ENCODE data around the gene KIF4A. TPM values are rescaled to one million over a fixed set of nuclear protein-coding genes. Genes with fewer than 3 reads are reported as not detected.
"Not testable (repeated sequence)": the region's sequence is repeated elsewhere in the genome, so short reads cannot be mapped to it uniquely, and the experiment has no call there.

The KIF4A gene
- total RNA-seq = under 1 TPM; 0.06 to 0.42 (median 0.37) TPM

GRCh38 chrX:70289793-70290770 is at the start of gene KIF4A, which contains the start of gene PDZD11:
Gene KIF4A (plus strand): TSS chrX:70290104. CDS start chrX:70290459, 355 bp downstream.
Gene PDZD11 (minus strand): TSS chrX:70289927. CDS start chrX:70289341, 586 bp downstream.
- TF ChIP-seq POLR2AphosphoS5 (IDR thresholded peaks at IDR 0.05) (peak; percentile 32 to 66), EP300 (IDR thresholded peaks at IDR 0.05) (no peak)
- H3K27me3 ChIP-seq = no peaks in the 10 kb centered on the region
- H3K36me3 ChIP-seq = peaks cover 0 to 31% (median 17%) of the 10 kb centered on the region in 4 donors
- WGBS = 31% methylated on average over 44 of the region's 62 CpGs
- H3K27ac ChIP-seq (replicated peaks in 1 of 4) = peak within 1 kb of the TSS; percentile 58 to 80 (median 73)
- peak; percentile 92 for DNase-seq (ENCODE audit: extremely low spot score)
- H3K4me3 ChIP-seq = peak within 1 kb of the TSS; percentile 53 to 63 (median 56)
- H3K9me3 ChIP-seq = no peaks in the 10 kb centered on the region
- H3K4me1 ChIP-seq = peaks cover 8 to 15% (median 12%) of the 10 kb centered on the region in 4 donors
- intact Hi-C loops (cut with DNase I) = loop anchor here (10.0 kb wide), 1 partner anchor 145 kb away; no protein-coding TSS in a partner anchor

DNA sequence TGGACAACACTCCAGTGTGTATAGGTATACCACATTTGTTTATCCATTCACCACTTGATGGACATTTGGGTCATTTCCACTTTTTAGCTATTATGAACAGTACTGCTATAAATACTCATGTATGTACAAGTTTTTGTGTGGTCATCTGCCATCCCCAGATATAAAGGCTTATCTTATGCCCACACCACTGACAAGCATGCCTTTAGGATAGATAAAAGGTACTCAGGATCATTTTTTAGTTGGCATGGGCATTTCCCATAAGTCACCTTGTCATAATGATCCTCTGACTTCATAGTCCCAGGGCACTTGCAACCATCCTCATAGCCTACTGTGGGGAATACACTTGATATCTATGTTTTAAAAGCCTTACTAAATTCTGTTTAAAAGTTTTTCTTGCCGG is 49.2 kb upstream of the KIF4A start:
- no peak overlapping the region for H3K27ac ChIP-seq (replicated peaks in 1 of 4)
- DNase-seq (ENCODE audit: extremely low spot score) = no peak
- no peaks in the 10 kb centered on the region for H3K27me3 ChIP-seq
- intact Hi-C loops (cut with DNase I) = no loop called here
- no peak overlapping the region for H3K4me3 ChIP-seq
- TF ChIP-seq POLR2AphosphoS5 (IDR thresholded peaks at IDR 0.05) = no peak
- TF ChIP-seq POLR2A (IDR thresholded peaks at IDR 0.05; ENCODE audit: low read depth) = no peak
- no peak for TF ChIP-seq CTCF (IDR thresholded peaks at IDR 0.05)
- TF ChIP-seq EP300 (IDR thresholded peaks at IDR 0.05) = no peak
- no peaks in the 10 kb centered on the region for H3K36me3 ChIP-seq
- no peaks in the 10 kb centered on the region for H3K9me3 ChIP-seq
- no peaks in the 10 kb centered on the region for H3K4me1 ChIP-seq
- 94% methylated on average over 1 of the region's 1 CpG for WGBS

DNA sequence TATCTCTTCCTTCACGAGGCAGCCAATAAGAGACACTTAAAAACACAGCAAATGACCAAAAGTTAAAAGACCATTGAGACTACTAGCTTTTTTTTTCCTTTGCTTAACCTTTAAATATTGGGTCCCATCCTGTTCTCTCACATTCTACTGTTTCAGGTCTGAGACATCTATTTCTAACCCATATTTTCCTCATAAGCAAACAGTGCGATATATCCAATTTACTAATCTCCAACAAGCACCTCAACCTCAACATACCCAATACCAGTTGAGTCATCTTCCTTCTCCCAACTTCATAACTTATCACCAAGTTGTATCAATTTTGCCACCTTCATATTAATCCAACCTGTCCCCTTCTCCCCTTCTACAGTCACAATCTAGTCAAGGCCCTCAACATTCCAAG is 48.4 kb upstream of the KIF4A start:
- H3K27ac ChIP-seq (replicated peaks in 1 of 4) = no peak overlapping the region
- WGBS = 79% methylated on average over 2 of the region's 2 CpGs
- DNase-seq (ENCODE audit: extremely low spot score) = no peak
- intact Hi-C loops (cut with DNase I) = no loop called here
- no peaks in the 10 kb centered on the region for H3K36me3 ChIP-seq
- no peaks in the 10 kb centered on the region for H3K27me3 ChIP-seq
- H3K4me3 ChIP-seq = no peak overlapping the region
- no peak for TF ChIP-seq POLR2A (IDR thresholded peaks at IDR 0.05; ENCODE audit: low read depth)
- TF ChIP-seq EP300 (IDR thresholded peaks at IDR 0.05) = no peak
- H3K9me3 ChIP-seq = no peaks in the 10 kb centered on the region
- H3K4me1 ChIP-seq = no peaks in the 10 kb centered on the region

GRCh38 chrX:70243601-70244000 is 46.3 kb upstream of the KIF4A start:
- intact Hi-C loops (cut with DNase I) = not testable (repeated sequence)
- WGBS = 70% methylated on average over 5 of the region's 5 CpGs

DNA sequence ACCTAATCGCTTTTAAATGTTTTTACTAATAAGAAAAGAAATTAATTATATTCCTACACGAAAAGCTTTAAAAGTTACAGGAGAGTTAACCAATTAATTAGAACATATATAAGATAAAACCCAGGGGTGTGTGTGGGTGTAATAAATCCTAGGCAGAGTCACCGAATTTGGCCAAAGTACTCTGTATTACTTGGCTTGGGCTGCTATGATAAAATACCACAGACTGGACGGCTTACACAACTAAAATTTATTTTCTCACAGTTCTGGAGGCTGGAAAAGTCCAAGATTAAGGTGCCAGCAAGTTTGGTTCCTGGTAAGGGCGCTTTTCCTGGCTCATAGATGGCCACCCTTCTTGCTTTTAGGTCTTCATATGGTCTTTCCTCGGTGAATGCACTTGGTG is 45.0 kb upstream of the KIF4A start:
- 64% methylated on average over 6 of the region's 6 CpGs for WGBS
- intact Hi-C loops (cut with DNase I) = no loop called here
- no peak for TF ChIP-seq POLR2A (IDR thresholded peaks at IDR 0.05; ENCODE audit: low read depth)
- TF ChIP-seq CTCF (IDR thresholded peaks at IDR 0.05) = no peak
- TF ChIP-seq POLR2AphosphoS5 (IDR thresholded peaks at IDR 0.05) = no peak
- TF ChIP-seq EP300 (IDR thresholded peaks at IDR 0.05) = no peak
- Histone ChIP-seq H3K27ac (replicated peaks in 1 of 4) (no peak overlapping the region), H3K27me3 (no peaks in the 10 kb centered on the region), H3K4me3 (no peak overlapping the region), H3K9me3 (no peaks in the 10 kb centered on the region), H3K36me3 (no peaks in the 10 kb centered on the region), H3K4me1 (no peaks in the 10 kb centered on the region)
- DNase-seq (ENCODE audit: extremely low spot score) = no peak

More at GRCh38 chrX:70243601-70244000, 46.3 kb upstream of the KIF4A start:
- H3K4me3 ChIP-seq; H3K27me3 ChIP-seq; H3K9me3 ChIP-seq; DNase-seq (ENCODE audit: extremely low spot score); H3K27ac ChIP-seq (replicated peaks in 1 of 4); H3K36me3 ChIP-seq; H3K4me1 ChIP-seq: not testable (repeated sequence)

DNA sequence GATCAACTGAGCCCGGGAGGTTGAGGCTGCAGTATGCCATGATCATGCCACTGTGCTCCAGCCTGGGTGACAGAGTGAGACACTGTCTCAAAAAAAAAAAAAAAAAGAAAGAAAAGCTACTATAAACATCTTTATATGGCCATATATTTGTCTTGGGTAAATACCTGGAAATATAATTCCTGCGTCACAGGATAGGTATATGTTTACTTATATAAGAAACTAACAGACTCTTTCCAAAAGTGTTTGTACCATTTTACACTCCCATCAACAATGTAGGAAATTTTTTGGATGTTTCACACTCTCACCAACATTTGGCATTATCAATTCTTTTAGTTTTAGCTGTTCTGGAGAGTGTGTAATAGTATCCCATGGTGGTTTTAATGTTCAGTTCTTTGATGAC is 42.7 kb upstream of the KIF4A start:
- Histone ChIP-seq H3K4me3 (no peak overlapping the region), H3K4me1 (no peaks in the 10 kb centered on the region), H3K9me3 (no peaks in the 10 kb centered on the region), H3K27ac (replicated peaks in 1 of 4) (no peak overlapping the region), H3K27me3 (no peaks in the 10 kb centered on the region), H3K36me3 (no peaks in the 10 kb centered on the region)
- no peak for DNase-seq (ENCODE audit: extremely low spot score)
- intact Hi-C loops (cut with DNase I) = no loop called here
- 90% methylated on average over 2 of the region's 2 CpGs for WGBS
- no peak for TF ChIP-seq CTCF (IDR thresholded peaks at IDR 0.05)
